ENCODE measurements around the gene GALNT18. TPM values are rescaled to one million over a fixed set of nuclear protein-coding genes. Genes with fewer than 3 reads are reported as not detected.

Gene GALNT18
- total RNA-seq, 1 experiment from 2014 or later = 9.2 TPM

DNA sequence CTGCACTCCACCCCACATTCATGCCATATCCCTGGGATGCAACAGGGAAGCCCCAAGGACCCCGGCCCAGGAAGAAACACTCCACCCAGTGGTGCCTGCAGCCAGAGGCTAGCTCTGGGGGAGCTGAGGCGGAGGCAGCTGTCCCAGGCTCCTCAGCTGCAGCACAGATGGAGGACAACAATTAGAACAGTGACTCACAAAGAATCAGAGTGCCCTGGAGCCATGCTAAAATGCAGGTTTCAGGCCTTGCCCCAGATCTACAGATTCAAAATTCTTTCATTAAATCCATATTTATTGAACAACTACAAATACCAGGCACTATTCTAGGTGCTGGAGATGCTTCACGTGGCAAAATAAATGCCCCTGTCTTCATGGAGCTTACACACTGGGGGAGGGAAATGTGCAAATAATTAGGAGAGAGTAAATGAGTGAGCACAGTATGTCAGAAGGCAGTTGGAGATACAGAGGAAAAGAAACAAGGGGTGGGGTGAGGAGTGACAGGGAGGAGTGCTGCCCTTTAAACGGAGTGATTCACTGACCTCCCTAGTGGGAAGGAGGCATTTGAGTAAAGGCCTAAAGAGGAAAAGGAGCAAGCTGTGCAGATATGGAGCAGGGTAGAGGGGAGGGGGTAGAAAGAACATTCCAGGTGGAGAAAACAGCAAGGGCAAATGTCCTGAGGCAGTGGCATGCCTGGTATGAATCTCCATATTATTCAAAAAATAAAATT is 195.4 kb downstream of the GALNT18 start:
- CTCF ChIA-PET = no interaction called here
- no TSS peak for BruUV-seq (replicated peaks)

DNA sequence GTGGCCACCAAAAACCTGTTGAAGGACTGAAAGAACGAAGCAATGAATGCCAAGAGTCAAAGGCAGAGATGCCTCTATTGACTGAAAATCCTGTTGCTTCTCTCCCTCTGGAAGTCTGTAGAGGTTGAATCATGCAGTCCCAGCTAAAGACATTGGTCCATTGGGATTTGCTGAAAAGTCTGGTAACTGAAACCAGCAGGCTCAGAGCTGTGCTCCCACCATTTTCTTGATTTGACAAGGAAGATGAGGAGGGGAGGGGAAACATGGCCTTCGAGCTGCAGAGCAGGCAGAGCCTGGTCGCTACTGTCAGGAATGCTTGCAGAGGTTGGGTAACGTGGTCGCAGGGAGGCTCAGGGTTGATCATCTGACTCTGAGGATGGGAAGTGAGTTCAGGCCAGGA is 196.0 kb downstream of the GALNT18 start:
- intact Hi-C loops (cut with micrococcal nuclease; ENCODE audit: unreplicated experiment) = no loop called here
- Mint-ChIP-seq H3K4me1 (ENCODE audit: low read depth, unreplicated experiment) (peaks cover 17% of the 10 kb centered on the region), H3K9me3 (ENCODE audit: low read depth, unreplicated experiment) (no peaks in the 10 kb centered on the region), H3K36me3 (ENCODE audit: insufficient read depth, unreplicated experiment) (no peaks in the 10 kb centered on the region), H3K27ac (ENCODE audit: unreplicated experiment) (no peak overlapping the region), H3K27me3 (ENCODE audit: unreplicated experiment) (no peaks in the 10 kb centered on the region), H3K4me3 (ENCODE audit: low read depth, unreplicated experiment) (no peak overlapping the region)
- TF ChIP-seq, protein P1, sequence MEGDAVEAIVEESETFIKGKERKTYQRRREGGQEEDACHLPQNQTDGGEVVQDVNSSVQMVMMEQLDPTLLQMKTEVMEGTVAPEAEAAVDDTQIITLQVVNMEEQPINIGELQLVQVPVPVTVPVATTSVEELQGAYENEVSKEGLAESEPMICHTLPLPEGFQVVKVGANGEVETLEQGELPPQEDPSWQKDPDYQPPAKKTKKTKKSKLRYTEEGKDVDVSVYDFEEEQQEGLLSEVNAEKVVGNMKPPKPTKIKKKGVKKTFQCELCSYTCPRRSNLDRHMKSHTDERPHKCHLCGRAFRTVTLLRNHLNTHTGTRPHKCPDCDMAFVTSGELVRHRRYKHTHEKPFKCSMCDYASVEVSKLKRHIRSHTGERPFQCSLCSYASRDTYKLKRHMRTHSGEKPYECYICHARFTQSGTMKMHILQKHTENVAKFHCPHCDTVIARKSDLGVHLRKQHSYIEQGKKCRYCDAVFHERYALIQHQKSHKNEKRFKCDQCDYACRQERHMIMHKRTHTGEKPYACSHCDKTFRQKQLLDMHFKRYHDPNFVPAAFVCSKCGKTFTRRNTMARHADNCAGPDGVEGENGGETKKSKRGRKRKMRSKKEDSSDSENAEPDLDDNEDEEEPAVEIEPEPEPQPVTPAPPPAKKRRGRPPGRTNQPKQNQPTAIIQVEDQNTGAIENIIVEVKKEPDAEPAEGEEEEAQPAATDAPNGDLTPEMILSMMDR (IDR thresholded peaks at IDR 0.05; ENCODE audit: unreplicated experiment) = no peak
- no peak for DNase-seq
- CTCF ChIA-PET = no interaction called here
- BruUV-seq (replicated peaks) = no TSS peak

More for the DNA sequence above, 195.4 kb downstream of the GALNT18 start:
- intact Hi-C loops (cut with micrococcal nuclease; ENCODE audit: unreplicated experiment) = no loop called here
- TF ChIP-seq, protein P1 (IDR thresholded peaks at IDR 0.05; ENCODE audit: unreplicated experiment) = no peak
- no peak overlapping the region for H3K4me3 Mint-ChIP-seq (ENCODE audit: low read depth, unreplicated experiment)
- no peaks in the 10 kb centered on the region for H3K9me3 Mint-ChIP-seq (ENCODE audit: low read depth, unreplicated experiment)
- DNase-seq = no peak
- H3K27me3 Mint-ChIP-seq (ENCODE audit: unreplicated experiment) = no peaks in the 10 kb centered on the region
- no peaks in the 10 kb centered on the region for H3K36me3 Mint-ChIP-seq (ENCODE audit: insufficient read depth, unreplicated experiment)
- no peak overlapping the region for H3K27ac Mint-ChIP-seq (ENCODE audit: unreplicated experiment)
- H3K4me1 Mint-ChIP-seq (ENCODE audit: low read depth, unreplicated experiment) = peaks cover 17% of the 10 kb centered on the region

DNA sequence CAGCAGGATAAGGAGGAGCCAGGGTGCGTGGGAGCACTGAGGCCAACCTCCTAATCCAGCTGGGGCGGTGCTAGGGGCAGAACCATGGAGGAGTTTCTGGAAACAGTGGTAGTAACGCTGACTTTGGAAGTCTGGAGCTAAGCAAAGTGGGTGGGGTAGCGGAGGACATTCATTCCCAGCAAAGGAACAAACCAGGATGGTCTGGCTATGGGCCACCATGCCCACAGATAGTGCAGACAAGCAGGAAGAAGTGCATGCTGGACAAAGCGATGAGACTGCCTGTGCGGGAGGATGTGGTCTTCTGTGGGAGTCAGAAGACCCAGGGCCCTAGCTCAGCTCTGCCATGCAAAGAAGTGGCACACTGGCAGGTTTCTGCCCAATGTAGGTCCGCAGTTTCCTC is 197.1 kb downstream of the GALNT18 start:
- Mint-ChIP-seq H3K36me3 (ENCODE audit: insufficient read depth, unreplicated experiment) (no peaks in the 10 kb centered on the region), H3K27me3 (ENCODE audit: unreplicated experiment) (no peaks in the 10 kb centered on the region), H3K27ac (ENCODE audit: unreplicated experiment) (no peak overlapping the region), H3K4me3 (ENCODE audit: low read depth, unreplicated experiment) (no peak overlapping the region), H3K9me3 (ENCODE audit: low read depth, unreplicated experiment) (no peaks in the 10 kb centered on the region), H3K4me1 (ENCODE audit: low read depth, unreplicated experiment) (peaks cover 17% of the 10 kb centered on the region)
- intact Hi-C loops (cut with micrococcal nuclease; ENCODE audit: unreplicated experiment) = no loop called here
- TF ChIP-seq, protein P1 (IDR thresholded peaks at IDR 0.05; ENCODE audit: unreplicated experiment) = no peak
- CTCF ChIA-PET = no interaction called here
- DNase-seq = no peak
- BruUV-seq (replicated peaks) = no TSS peak

DNA sequence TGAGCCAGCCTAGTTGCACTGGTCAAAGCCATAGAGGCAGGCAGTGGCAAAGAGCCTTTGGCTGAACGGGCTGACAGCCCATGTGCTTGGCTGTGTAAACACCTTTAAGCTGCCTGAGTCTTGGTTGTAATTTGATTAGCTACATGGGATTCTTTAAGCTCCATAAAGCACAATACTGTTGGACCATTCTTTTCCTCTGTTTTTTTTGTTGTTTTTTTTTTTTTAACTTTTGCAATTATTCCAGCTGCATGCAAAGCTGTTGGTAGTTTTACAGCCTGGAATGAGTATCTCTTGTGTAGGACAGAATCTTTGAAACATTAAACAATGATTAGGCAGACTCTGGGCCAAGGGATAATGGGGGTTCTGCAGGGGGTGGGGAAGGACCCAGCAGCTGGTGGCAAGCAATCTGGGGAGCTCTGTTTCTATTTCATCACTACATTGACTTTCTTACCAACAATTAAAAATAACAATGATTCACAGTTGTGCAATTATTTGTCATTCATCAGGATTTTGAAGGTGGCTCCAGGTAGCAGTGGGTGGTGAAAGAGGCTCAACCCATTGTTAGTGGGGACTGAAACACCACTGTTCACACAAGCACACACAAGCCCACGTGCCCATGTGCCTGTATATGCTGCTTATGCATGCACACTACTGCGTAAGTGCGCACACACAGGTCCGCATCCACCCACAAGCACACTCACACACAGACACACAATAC is 199.2 kb downstream of the GALNT18 start:
- Mint-ChIP-seq H3K36me3 (ENCODE audit: insufficient read depth, unreplicated experiment) (no peaks in the 10 kb centered on the region), H3K27ac (ENCODE audit: unreplicated experiment) (no peak overlapping the region), H3K27me3 (ENCODE audit: unreplicated experiment) (no peaks in the 10 kb centered on the region), H3K4me3 (ENCODE audit: low read depth, unreplicated experiment) (no peak overlapping the region), H3K9me3 (ENCODE audit: low read depth, unreplicated experiment) (no peaks in the 10 kb centered on the region), H3K4me1 (ENCODE audit: low read depth, unreplicated experiment) (peaks cover 17% of the 10 kb centered on the region)
- no peak for DNase-seq
- TF ChIP-seq, protein P1 (IDR thresholded peaks at IDR 0.05; ENCODE audit: unreplicated experiment) = no peak
- BruUV-seq (replicated peaks) = no TSS peak
- intact Hi-C loops (cut with micrococcal nuclease; ENCODE audit: unreplicated experiment) = no loop called here
- CTCF ChIA-PET = interaction anchor here (0.6 to 0.7 kb wide), 3 partner anchors 14 to 614 kb away, joined by 3 to 5 read pairs (median 5); partner anchors contain the start of gene EIF4G2

Measured in Calu3 (cell line).